Measurements from ENCODE around the gene KRT38.

- TF ChIP-seq CTCF (IDR thresholded peaks at IDR 0.05; ENCODE audit: borderline replicate concordance, extremely low read depth, low read length, poor library complexity, severe bottlenecking) (no peak), EZH2 (IDR thresholded peaks at IDR 0.05; ENCODE audit: borderline replicate concordance, low read depth, low read length, severe bottlenecking) (no peak)
Measured at GRCh38 chr17:41420134-41420533, 20.6 kb downstream of the KRT38 start.

Measured in DND-41 (cell line).